Activated T-cell treated with anti-CD3 and anti-CD28 coated beads for 24 hours (primary cell): Measurements from ENCODE around the gene GALNT10.

Experiments
- DNase-seq: peaks from one replicate; pipeline ENCODE4 v3.0.0-alpha.2; 2020; ENCODE audit warnings: low read depth

The GALNT10 gene

GRCh38 chr5:154446195-154447088 lies 255.9 kb downstream of the GALNT10 start:
- no peak for DNase-seq

GRCh38 chr5:154447089-154447725 lies 256.7 kb downstream of the GALNT10 start:
- no peak for DNase-seq

- DNase-seq = no peak
These were observed 259.3 kb downstream of the GALNT10 start for GRCh38 chr5:154449786-154450185.

- no peak for DNase-seq
These were observed 261.4 kb downstream of the GALNT10 start for GRCh38 chr5:154451957-154452356.

GRCh38 chr5:154455585-154455984 lies 265.1 kb downstream of the GALNT10 start:
- DNase-seq = no peak

- no peak for DNase-seq
These were observed 266.0 kb downstream of the GALNT10 start for GRCh38 chr5:154456540-154456939.

- DNase-seq = no peak
These were observed 268.5 kb downstream of the GALNT10 start for GRCh38 chr5:154459015-154459414.

- DNase-seq = no peak
These were observed 269.6 kb downstream of the GALNT10 start for GRCh38 chr5:154460172-154460571.

GRCh38 chr5:154461531-154461930 lies 271.0 kb downstream of the GALNT10 start:
- DNase-seq = no peak

- DNase-seq = no peak
These were observed 273.9 kb downstream of the GALNT10 start for GRCh38 chr5:154464438-154464837.

- no peak for DNase-seq
These were observed 274.6 kb downstream of the GALNT10 start for GRCh38 chr5:154465169-154465568.

- DNase-seq = no peak
These were observed 275.6 kb downstream of the GALNT10 start for GRCh38 chr5:154466147-154466546.

GRCh38 chr5:154466671-154467070 lies 276.1 kb downstream of the GALNT10 start:
- DNase-seq = no peak

- DNase-seq = peak; percentile 73
These were observed 277.3 kb downstream of the GALNT10 start for GRCh38 chr5:154467655-154468354.

- no peak for DNase-seq
These were observed 279.6 kb downstream of the GALNT10 start for GRCh38 chr5:154470137-154470536.
